Skin of body (tissue), 2 donors: ENCODE measurements around the gene SETD6. TPM values are rescaled to one million over a fixed set of nuclear protein-coding genes. Genes with fewer than 3 reads are reported as not detected.

Experiments
- DNase-seq: peaks from one replicate; lab custom pipeline; 2025; lab: John Stamatoyannopoulos, UW
- total RNA-seq: library from RNA; depleted of rRNA; stranded (reverse); fragments of >200 nt; gene quantifications from one replicate; pipeline ENCODE4 v1.2.3, GENCODE V29; 2014

SETD6 gene
- total RNA-seq, 1 donor from 2014 or later, result 14.6 TPM

GRCh38 chr16:58493756-58494431 is 21.4 kb upstream of the SETD6 start:
- DNase-seq, result no peak

GRCh38 chr16:58494981-58495520 is 20.3 kb upstream of the SETD6 start:
- DNase-seq, result peak; percentile 94

- no peak for DNase-seq
Measured at GRCh38 chr16:58495521-58496331, 19.6 kb upstream of the SETD6 start.

GRCh38 chr16:58497468-58497867 is 17.8 kb upstream of the SETD6 start:
- DNase-seq, result no peak

- no peak for DNase-seq
Measured at GRCh38 chr16:58497935-58498334, 17.4 kb upstream of the SETD6 start.

- no peak for DNase-seq
Measured at GRCh38 chr16:58498341-58499091, 16.8 kb upstream of the SETD6 start.

- DNase-seq, result no peak
Measured at GRCh38 chr16:58499092-58499511, 16.2 kb upstream of the SETD6 start.

GRCh38 chr16:58499615-58500351 is 15.5 kb upstream of the SETD6 start, which contains the start of gene NDRG4:
Gene NDRG4 (plus strand): TSS chr16:58500143. CDS start chr16:58500249, 106 bp downstream.
- DNase-seq, result peak; percentile 42

- no peak for DNase-seq
Measured at GRCh38 chr16:58500430-58501241, 14.7 kb upstream of the SETD6 start.

- no peak for DNase-seq
Measured at GRCh38 chr16:58501242-58502131, 13.8 kb upstream of the SETD6 start.

GRCh38 chr16:58502217-58502921 is 12.9 kb upstream of the SETD6 start:
- no peak for DNase-seq

GRCh38 chr16:58503166-58503862 is 12.0 kb upstream of the SETD6 start:
- no peak for DNase-seq

- no peak for DNase-seq
Measured at GRCh38 chr16:58503863-58504688, 11.2 kb upstream of the SETD6 start.

- no peak for DNase-seq
Measured at GRCh38 chr16:58506241-58507194, 8.8 kb upstream of the SETD6 start.

GRCh38 chr16:58507195-58507962 is 7.9 kb upstream of the SETD6 start:
- DNase-seq, result no peak
